ENCODE results near the gene LZTR1. TPM values are rescaled to one million over a fixed set of nuclear protein-coding genes. Genes with fewer than 3 reads are reported as not detected.

LZTR1 gene
- total and polyA plus RNA-seq, 12 donors, result 14.7 to 36.5 (median 24.4) TPM

DNA sequence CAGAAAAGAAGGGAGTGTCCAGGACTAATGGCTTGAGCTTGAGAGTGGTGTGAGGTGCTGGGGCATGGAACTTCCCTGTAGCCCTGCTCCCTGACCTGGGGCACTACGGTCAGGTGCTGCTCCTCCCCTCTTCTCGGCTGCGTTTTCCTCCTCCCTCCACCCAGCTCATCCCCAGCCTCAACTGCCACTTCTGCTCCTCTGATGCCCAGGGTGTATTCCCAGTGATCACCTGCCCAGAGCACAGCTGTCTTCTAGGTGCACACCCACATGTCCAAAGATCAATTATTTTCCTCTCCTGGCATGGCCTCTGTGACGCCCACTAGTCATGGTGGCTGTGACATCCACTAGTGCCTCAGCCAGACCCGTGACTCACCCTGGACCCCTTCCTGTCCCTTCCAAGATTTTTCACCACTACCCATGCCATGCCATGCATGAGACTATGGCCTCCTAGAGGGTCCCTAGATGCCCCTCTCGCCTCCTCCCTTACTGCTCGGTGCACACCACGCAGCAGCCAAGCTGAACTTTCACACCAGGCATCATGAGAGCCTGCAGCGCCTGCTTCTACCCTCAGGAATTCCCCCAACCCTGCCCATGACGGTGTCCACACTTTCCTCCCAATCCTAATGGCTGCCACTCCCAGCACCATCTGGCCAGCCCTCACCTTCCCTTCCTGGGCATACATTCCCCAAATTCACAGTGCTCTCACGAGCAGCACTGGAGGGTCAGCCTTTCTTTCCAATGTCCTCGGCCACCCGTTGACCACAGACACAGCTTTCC lies 34.7 kb downstream of the LZTR1 start:
- ATAC-seq (no peak), DNase-seq (no peak)
- Histone ChIP-seq H3K4me1 (peaks cover 11 to 26% (median 20%) of the 10 kb centered on the region in 9 donors), H3K4me3 (no peak overlapping the region), H3K36me3 (no peaks in the 10 kb centered on the region), H3K9me3 (no peaks in the 10 kb centered on the region), H3K27ac (no peak overlapping the region), H3K27me3 (no peaks in the 10 kb centered on the region)
- intact Hi-C loops (cut with DNase I), result loop anchor here in 1 of 10 donors (5.0 to 10.0 kb wide), 2 partner anchors 35 to 102 kb away; partner anchors contain the start of gene CRKL
- WGBS, 2 donors, result 93 to 94% methylated on average over 13 of the region's 13 CpGs
- no peak for TF ChIP-seq CTCF (IDR thresholded peaks at IDR 0.05)

GRCh38 chr22:21018314-21018713 lies 36.2 kb downstream of the LZTR1 start:
- no peak overlapping the region for H3K27ac ChIP-seq
- no peaks in the 10 kb centered on the region for H3K9me3 ChIP-seq
- no peaks in the 10 kb centered on the region for H3K36me3 ChIP-seq
- no peaks in the 10 kb centered on the region for H3K27me3 ChIP-seq
- DNase-seq, result no peak
- intact Hi-C loops (cut with DNase I), result loop anchor here in 1 of 10 donors (5.0 to 10.0 kb wide), 2 partner anchors 34 to 104 kb away; partner anchors contain the start of gene CRKL
- TF ChIP-seq CTCF (IDR thresholded peaks at IDR 0.05), result no peak
- 96 to 98% methylated on average over 4 of the region's 4 CpGs for WGBS, 2 donors
- peaks cover 11 to 26% (median 20%) of the 10 kb centered on the region in 9 donors for H3K4me1 ChIP-seq
- no peak overlapping the region for H3K4me3 ChIP-seq
- ATAC-seq, result no peak

DNA sequence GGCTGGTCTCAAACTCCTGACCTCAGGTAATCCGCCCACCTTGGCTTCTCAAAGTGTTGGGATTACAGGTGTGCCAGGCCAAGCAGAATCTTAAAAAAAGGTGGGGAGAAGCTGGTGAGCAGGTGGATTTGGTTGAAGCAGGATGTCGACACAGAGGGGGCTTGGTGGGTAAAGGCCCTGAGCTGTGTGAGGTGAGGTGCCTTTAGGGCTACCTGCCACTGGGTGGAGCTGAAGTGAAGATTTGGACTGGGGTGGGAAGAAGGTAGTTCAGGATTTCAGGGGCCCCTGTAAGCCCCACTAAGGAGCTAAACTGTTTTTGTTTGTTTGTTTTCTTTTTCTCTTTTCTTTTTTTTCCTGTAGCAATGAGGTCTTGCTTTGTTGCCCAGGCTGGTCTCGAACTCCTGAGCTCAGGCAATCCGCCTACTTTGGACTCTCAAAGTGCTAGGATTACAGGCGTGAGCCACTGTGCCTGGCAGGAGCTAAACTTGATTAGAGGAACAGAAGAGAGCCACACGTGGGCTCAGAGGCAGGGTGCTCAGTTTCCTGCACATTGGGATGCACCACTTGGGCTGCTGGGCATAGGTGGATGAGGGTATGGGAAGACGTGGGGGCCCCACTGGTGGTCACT lies 38.8 kb downstream of the LZTR1 start:
- DNase-seq (no peak), ATAC-seq (peak in 1 of 8 donors; percentile 6)
- Histone ChIP-seq H3K9me3 (no peaks in the 10 kb centered on the region), H3K27me3 (no peaks in the 10 kb centered on the region), H3K27ac (no peak overlapping the region), H3K36me3 (no peaks in the 10 kb centered on the region), H3K4me3 (no peak overlapping the region), H3K4me1 (peaks cover 0 to 2% (median 0%) of the 10 kb centered on the region in 9 donors)
- intact Hi-C loops (cut with DNase I), result loop anchor here in 1 of 10 donors (10.0 kb wide), 1 partner anchor 76 kb away; no protein-coding TSS in a partner anchor
- 64 to 67% methylated on average over 7 of the region's 7 CpGs for WGBS, 2 donors
- peak in 4 of 9 donors; percentile 5 to 37 (median 16) for TF ChIP-seq CTCF (IDR thresholded peaks at IDR 0.05)

DNA sequence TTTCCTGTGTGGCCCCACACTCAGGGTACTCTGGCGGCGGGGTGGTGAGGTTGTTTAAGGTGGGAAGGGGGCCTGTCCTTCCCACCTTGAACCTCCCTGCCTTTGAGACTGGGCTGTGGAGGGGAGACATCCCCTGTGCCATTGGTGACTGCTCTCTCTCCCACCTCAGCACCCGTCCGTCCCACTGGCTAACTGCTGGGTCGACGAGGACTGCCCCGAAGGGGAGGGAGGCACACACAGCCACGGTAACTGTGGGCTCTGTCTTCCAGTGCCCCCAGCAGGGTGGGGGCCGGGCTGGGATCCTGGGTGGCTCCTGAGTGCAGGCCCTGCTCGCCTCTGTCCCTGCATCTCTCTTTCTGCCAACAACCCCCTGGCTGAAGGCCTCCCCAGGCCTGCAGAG lies 40.4 kb downstream of the LZTR1 start:
- 76% methylated on average over 10 of the region's 10 CpGs for WGBS, 2 donors
- no peak overlapping the region for H3K4me3 ChIP-seq
- no peaks in the 10 kb centered on the region for H3K27me3 ChIP-seq
- no peak for ATAC-seq
- DNase-seq, result no peak
- intact Hi-C loops (cut with DNase I), result loop anchor here in 1 of 10 donors (10.0 kb wide), 1 partner anchor 78 kb away; no protein-coding TSS in a partner anchor
- no peak overlapping the region for H3K27ac ChIP-seq
- H3K4me1 ChIP-seq, result peaks cover 0 to 4% (median 0%) of the 10 kb centered on the region in 9 donors
- H3K36me3 ChIP-seq, result no peaks in the 10 kb centered on the region
- TF ChIP-seq CTCF (IDR thresholded peaks at IDR 0.05), result no peak
- H3K9me3 ChIP-seq, result no peaks in the 10 kb centered on the region

Data from heart right ventricle (tissue), 16 donors.